NCI-H524 (cell line): ENCODE data around the gene COCH.

ENCODE experiments used
- DNase-seq, 2 experiments: peaks; one replicate each; lab custom pipeline; 2025; lab: John Stamatoyannopoulos, UW

COCH gene

GRCh38 chr14:30874120-30874998 lies at the start of gene COCH:
TSS of gene COCH (plus strand) at chr14:30874559. CDS start at chr14:30874939, 380 bp downstream.
- DNase-seq, result peak; percentile 70 to 81

DNA sequence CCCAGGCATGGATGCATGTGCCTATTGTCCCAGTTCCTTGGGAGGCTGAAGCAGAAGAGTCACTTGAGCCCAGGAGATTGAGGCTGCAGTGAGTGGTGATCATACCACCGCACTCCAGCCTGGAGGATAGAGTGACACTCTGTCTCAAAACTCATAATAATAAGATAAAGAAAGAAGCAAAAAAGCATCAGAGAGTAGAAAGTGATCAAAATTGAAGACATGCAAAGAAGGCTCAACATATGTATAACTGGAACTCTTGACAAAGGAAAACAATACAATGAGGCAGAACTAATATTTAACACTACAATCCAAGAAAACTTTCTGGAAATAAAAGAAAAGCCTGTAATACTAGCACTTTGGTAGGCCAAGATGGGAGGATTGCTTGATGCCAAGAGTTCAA lies 48.3 kb upstream of the COCH start:
- no peak for DNase-seq

DNA sequence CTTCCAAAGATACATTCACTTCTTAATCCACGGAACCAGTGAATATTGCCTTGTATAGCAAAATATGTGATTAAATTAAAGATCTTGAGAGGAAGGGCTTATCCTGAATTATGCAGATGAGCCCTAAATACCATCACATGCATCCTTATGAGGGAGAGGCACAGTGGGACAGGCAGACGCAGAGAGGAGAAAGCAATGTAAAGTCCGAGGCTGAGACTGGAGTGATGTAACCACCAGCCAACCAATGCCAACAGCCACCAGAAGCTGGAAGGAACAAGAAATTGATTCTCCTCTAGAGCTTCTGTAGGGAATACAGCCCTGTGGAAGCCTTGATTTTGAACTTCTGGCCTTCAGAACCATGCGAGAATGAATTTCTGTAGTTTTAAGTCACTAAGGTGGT lies 44.5 kb upstream of the COCH start:
- no peak for DNase-seq

DNA sequence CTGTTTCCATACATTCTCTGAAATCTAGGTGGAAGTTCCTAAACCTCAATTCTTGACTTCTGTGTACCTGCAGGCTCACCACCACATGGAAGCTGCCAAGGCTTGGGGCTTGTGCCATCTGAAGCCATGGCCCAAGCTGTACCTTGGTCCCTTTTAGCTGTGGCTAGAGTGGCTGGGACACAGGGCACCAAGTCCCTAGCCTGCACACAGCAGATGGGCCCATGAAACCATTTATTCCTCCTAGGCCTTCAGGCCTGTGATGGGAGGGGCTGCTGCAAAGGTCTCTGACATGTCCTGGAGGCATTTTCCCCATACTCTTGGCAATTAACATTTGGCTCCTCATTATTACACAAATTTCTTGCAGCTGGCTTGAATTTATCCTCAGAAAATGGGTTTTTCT lies 40.0 kb upstream of the COCH start:
- DNase-seq, result no peak

DNA sequence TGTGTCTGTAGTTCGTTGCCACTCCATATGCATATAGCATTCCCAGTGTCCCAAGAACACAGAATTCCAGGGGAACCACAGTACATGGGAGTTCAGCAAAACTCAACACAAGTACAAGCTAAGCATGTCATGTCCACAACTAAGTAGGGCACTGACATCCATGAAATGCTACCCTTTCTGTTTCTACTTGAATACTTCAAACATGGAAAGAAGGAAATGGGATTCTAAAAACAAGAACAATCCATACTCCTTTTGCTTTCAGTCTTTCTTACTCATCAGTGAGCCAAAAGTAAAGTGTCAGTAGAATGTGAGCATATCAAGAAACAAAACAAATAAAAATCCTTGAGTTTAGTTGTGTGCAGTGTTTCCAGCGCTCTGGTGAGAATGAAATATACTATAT lies 36.0 kb upstream of the COCH start:
- DNase-seq, result no peak

- DNase-seq, result no peak
These were observed 34.1 kb upstream of the COCH start for GRCh38 chr14:30840086-30840779.

DNA sequence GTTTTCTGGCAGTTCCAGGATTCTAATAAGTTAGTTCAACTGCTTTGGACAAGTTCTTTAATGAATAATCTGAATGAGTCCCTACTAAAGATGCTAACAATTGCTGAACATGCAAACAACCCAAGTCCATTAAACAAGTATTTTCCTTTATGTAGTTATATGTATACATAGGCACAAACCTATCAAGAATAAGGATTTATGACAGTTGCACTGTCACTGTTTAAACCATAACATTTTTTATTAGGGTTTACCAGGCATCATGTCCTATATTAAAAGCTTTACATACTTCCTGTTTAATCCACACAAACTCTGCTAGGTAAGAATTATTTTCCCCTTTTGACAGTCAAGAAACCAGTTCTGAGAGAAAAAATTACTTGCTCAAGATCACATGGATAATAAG lies 31.9 kb upstream of the COCH start:
- no peak for DNase-seq

DNA sequence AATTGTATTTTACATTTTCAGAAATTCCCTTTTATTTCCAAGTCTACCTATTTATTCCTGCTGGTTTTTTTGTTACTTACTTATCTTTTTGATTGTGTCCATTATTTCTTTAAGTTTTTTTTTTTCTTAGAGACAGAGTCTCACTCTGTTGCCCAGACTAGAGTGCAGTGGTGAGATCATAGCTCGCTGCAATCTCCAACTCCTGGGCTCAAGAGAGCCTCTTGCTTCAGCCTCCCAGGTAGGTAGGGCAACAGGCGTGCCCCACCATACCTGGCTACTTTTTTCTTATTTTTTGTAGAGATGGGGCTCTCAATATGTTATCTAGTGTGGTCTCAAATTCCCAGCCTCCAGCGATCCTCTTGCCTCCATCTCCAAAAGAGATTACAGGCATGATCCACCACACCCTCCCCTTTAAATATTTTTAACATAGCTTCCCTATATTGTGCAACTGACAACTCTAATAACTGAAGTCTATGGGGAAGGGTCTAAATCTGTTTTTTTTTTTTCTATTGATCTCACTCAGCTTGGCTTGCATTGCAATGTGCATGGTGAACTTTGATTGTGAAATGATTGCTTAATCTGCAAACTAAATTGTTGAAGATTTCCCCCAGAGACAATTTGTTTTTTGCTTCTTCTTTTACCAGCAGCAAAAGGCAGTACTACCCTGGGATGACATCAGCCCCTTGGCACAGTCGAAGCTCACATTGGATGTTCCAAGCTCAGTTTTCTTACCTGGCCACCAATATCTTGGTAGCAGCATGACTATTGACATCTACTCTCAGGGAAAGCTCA lies 25.7 kb upstream of the COCH start:
- DNase-seq, result no peak

- no peak for DNase-seq
These were observed 25.0 kb upstream of the COCH start for GRCh38 chr14:30849354-30849753.

DNA sequence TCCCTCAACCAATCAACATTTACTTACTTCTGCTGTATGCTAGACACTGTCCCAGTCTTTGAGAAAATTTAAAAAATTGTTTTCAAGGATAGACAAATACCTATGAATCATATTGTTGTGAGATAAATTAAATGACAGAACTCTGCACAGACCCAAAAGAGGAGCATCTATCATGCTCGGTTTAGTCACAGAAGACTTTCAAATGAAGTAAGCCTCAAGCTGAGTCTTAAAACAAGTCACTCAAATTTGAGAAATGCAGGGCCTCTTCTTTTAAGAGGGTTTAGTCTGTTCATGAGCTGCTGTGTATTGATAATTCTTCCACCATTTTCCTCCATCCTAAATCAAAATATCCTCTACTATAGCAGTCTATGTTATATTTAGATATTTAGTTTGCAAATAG lies 24.4 kb upstream of the COCH start:
- no peak for DNase-seq

GRCh38 chr14:30853946-30854345 lies 20.4 kb upstream of the COCH start:
- no peak for DNase-seq

DNA sequence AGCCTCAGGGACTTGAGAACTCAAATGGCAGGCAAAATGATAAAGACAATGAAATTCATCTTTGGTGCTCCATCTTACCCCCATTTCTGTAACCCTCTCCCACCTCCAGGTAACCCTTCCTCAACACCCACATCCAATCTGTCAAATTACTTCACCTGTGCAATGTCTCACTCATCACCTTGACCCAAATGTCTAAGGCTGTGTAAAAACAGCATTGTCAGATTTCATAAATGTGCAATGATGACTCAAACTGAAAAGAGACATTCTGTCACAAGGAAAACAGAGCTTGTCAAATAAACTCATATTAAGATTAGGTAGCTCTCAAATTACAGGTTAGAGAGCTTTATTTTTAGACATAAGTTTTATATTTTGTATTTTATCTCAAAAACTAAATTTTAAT lies 19.9 kb upstream of the COCH start:
- no peak for DNase-seq

DNA sequence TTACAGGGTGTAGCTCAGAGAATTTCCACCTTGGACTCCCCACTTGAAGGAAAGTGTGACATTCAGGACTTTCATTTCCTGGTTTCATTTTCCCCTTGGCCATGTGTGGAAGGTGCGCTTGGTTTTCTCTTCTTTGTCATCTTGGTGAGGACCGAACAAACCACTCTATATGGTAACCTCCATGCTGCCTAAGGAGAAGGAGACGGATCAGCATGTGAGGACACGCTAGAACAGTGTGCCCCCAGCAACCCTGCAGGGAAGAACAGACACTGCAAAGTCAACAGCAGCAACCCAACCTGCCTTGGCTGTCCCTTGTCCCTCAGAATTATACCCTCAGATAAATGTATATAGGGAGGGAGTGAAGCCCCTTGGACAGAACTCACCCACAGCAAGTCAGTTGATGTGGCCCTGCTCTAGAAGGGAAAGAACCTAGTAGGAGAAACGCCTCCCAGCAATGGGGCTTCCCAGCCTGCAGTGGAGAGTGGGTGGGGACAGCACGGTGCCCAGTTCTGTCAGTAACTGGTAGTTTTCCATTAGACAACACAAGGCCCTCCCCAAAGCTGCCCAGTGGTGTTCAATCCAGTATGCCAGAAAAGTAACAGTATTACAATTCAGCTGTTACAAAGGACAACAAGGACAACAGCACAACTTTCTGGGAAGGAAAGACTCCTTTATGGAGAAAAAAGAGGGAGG lies 18.9 kb upstream of the COCH start:
- DNase-seq, result no peak

GRCh38 chr14:30861200-30861599 lies 13.2 kb upstream of the COCH start:
- DNase-seq, result no peak

GRCh38 chr14:30864934-30865333 lies 9.4 kb upstream of the COCH start:
- DNase-seq, result no peak

GRCh38 chr14:30868736-30869135 lies 5.6 kb upstream of the COCH start:
- DNase-seq, result no peak

GRCh38 chr14:30869551-30870155 lies 4.7 kb upstream of the COCH start:
- peak; percentile 28 to 84 for DNase-seq

- DNase-seq, result no peak
These were observed 1.8 kb upstream of the COCH start for GRCh38 chr14:30872602-30873001.

DNA sequence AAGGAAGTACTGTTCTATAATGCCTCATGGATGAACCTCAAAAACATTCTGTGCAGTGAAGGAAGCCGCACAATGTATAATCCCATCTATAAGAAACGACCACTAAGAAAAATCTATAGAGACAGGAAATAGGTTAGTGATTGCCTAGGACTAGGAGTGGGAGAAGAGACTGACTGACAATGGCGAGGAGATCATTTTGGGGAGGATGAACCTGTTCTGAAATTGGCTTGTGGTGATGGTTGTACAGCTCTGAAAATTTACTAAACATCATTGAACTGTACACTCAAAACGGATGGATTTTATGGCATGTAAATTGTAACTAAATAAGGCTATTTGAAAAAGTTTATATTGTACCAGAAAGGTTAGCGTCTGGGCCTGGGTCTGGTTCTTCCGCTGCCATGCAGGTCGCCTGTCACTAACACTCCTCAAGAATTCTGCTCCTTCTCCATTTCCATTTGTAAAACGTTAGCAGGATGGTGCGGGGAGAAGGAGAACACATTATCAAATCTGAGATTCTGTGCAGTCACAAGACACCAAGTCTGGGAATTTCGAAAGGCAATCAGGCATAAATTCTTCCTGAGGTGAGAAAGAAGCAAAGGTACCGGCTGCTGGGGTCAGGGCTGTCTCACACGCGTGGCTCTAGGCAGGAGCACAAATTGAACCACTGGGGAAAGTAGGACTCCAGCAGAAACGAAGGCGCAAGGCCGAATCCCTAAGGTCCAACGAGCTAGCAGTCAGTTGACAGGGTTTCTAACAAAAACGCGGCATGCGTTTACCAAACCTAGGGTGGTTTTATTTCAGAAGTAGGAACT lies 845 bp upstream of the COCH start:
- DNase-seq, result no peak

DNA sequence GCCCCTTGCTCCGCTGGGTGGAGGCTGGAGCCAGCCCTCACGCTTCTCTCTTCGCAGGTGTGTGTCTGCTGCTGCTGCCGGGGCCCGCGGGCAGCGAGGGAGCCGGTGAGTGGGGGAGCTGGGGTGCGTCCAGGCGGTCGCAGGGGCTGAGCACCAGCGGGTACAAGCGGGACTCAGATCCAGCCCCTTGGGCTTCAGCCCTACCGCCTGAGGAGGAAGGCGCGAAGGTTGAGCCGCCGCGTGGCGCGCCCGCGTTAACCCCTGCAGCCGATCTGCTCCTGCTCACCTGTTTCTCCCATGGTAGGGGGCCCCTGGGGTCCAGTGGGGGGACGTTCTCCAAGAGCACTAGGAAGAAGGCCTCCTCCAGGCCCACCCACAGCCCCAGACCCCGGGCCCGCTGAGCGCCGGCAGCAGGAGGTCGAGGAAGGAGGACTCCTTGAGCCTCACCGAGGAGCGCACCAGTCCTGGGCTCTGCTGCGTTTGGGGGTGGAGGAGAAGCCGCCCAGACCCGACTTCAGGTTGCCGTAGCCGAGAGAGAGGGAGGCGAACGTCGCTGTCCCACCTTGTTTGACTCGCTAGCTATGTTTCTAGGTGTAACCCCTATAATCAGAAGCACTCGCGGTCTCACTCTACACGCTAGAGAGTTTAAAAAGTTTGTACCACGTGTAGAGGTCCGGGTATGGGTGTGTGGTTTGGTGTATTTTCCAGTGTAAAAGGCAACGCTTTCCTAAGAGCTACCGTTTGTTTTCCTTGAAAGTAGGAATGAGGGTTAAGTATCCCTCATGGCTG lies 834 bp downstream of the COCH start:
- peak; percentile 29 to 43 for DNase-seq
